ENCODE data around the gene FAM107B. TPM values are rescaled to one million over a fixed set of nuclear protein-coding genes. Genes with fewer than 3 reads are reported as not detected.

The FAM107B gene
- total and polyA plus RNA-seq, 2 donors (not counting 3 experiments of a cell fraction or from before 2014, with no cell fraction given) = 39.2 to 176 TPM

GRCh38 chr10:14673189-14673861, 101.4 kb downstream of the FAM107B start:
- Histone ChIP-seq H3K4me1 (ENCODE audit: control insufficient read depth, extremely low read depth, insufficient read depth, low read length) (no peaks in the 10 kb centered on the region), H3K4me3 (replicated peaks in 1 of 3; ENCODE audit: insufficient read depth in 1 of 3, low read depth in 1 of 3, low read length in 3 of 3) (no peak overlapping the region), H3K27me3 (ENCODE audit: control insufficient read depth in 2 of 2, insufficient read depth in 2 of 2, low read length in 2 of 2) (peaks cover 0 to 3% of the 10 kb centered on the region in 2 experiments), H3K9me3 (replicated peaks; ENCODE audit: control insufficient read depth, insufficient read depth, low read length) (no peaks in the 10 kb centered on the region), H3K4me2 (ENCODE audit: insufficient read depth, low read length) (no peak overlapping the region), H3K27ac (ENCODE audit: insufficient read depth, low read depth, low read length) (no peak overlapping the region), H3K9me1 (replicated peaks; ENCODE audit: control insufficient read depth, extremely low read depth, insufficient read depth, low read length) (no peaks in the 10 kb centered on the region), H2AFZ (ENCODE audit: low read depth, low read length) (no peak overlapping the region), H3K9ac (replicated peaks; ENCODE audit: extremely low read depth, insufficient read depth, low read length) (no peak overlapping the region), H3K36me3 (ENCODE audit: control insufficient read depth in 2 of 2, extremely low read depth in 1 of 2, insufficient read depth in 2 of 2, low read length in 2 of 2) (no peaks in the 10 kb centered on the region), H4K20me1 (replicated peaks; ENCODE audit: control insufficient read depth, extremely low read depth, insufficient read depth, low read length) (no peaks in the 10 kb centered on the region), H3K79me2 (ENCODE audit: control insufficient read depth, insufficient read depth, low read length) (no peaks in the 10 kb centered on the region)
- TF ChIP-seq EZH2 (IDR thresholded peaks at IDR 0.05; ENCODE audit: borderline replicate concordance, low read depth, low read length, severe bottlenecking) = no peak
- TF ChIP-seq GATA2 (IDR thresholded peaks at IDR 0.05; ENCODE audit: insufficient read depth, insufficient read length, low read depth, low read length) = no peak
- no peak for TF ChIP-seq MAX (IDR thresholded peaks at IDR 0.05; ENCODE audit: insufficient read depth, insufficient read length)
- TF ChIP-seq POLR2AphosphoS5 (IDR thresholded peaks at IDR 0.05; ENCODE audit: insufficient read depth, low read depth, low read length) = no peak
- TF ChIP-seq MYC (IDR thresholded peaks at IDR 0.05; ENCODE audit: low read depth, low read length) = no peak
- no peak for TF ChIP-seq JUN (IDR thresholded peaks at IDR 0.05; ENCODE audit: borderline replicate concordance, insufficient read depth, insufficient read length, low read depth)
- ChIA-PET CTCF (interaction anchor here (1.0 kb wide), 1 partner anchor 16 kb away, joined by 4 read pairs; no protein-coding TSS in a partner anchor), POLR2A (no interaction called here)
- no peak for FAIRE-seq
- intact Hi-C loops (cut with micrococcal nuclease) = no loop called here
- no peak for DNase-seq (ENCODE audit: low read depth, low spot score)
- no TSS peak for BruUV-seq (replicated peaks)
- dilution Hi-C loops (cut with MboI; ENCODE audit: extremely low pct_ligation_motif_present, low sequenced_read_pairs) = no loop called here

GRCh38 chr10:14671386-14671831, 103.3 kb downstream of the FAM107B start:
- POLR2A ChIA-PET = no interaction called here
- dilution Hi-C loops (cut with MboI; ENCODE audit: extremely low pct_ligation_motif_present, low sequenced_read_pairs) (no loop called here), intact Hi-C loops (cut with micrococcal nuclease) (no loop called here)
- no peak overlapping the region for H3K4me2 ChIP-seq (ENCODE audit: insufficient read depth, low read length)
- no peak overlapping the region for H2AFZ ChIP-seq (ENCODE audit: low read depth, low read length)
- CTCF ChIA-PET = no interaction called here
- no TSS peak for BruUV-seq (replicated peaks)
- FAIRE-seq (no peak), DNase-seq (ENCODE audit: low read depth, low spot score) (no peak)
- H4K20me1 ChIP-seq (replicated peaks; ENCODE audit: control insufficient read depth, extremely low read depth, insufficient read depth, low read length) = no peaks in the 10 kb centered on the region
- H3K4me3 ChIP-seq (replicated peaks in 1 of 3; ENCODE audit: insufficient read depth in 1 of 3, low read depth in 1 of 3, low read length in 3 of 3) = no peak overlapping the region
- peaks cover 0 to 5% of the 10 kb centered on the region in 2 experiments for H3K27me3 ChIP-seq (ENCODE audit: control insufficient read depth in 2 of 2, insufficient read depth in 2 of 2, low read length in 2 of 2)
- no peaks in the 10 kb centered on the region for H3K4me1 ChIP-seq (ENCODE audit: control insufficient read depth, extremely low read depth, insufficient read depth, low read length)
- H3K79me2 ChIP-seq (ENCODE audit: control insufficient read depth, insufficient read depth, low read length) = no peaks in the 10 kb centered on the region
- H3K27ac ChIP-seq (ENCODE audit: insufficient read depth, low read depth, low read length) = no peak overlapping the region
- H3K9me1 ChIP-seq (replicated peaks; ENCODE audit: control insufficient read depth, extremely low read depth, insufficient read depth, low read length) = no peaks in the 10 kb centered on the region
- H3K9ac ChIP-seq (replicated peaks; ENCODE audit: extremely low read depth, insufficient read depth, low read length) = no peak overlapping the region
- no peaks in the 10 kb centered on the region for H3K9me3 ChIP-seq (replicated peaks; ENCODE audit: control insufficient read depth, insufficient read depth, low read length)
- no peak for TF ChIP-seq MAX (IDR thresholded peaks at IDR 0.05; ENCODE audit: insufficient read depth, insufficient read length)
- TF ChIP-seq MYC (IDR thresholded peaks at IDR 0.05; ENCODE audit: low read depth, low read length) = no peak
- no peaks in the 10 kb centered on the region for H3K36me3 ChIP-seq (ENCODE audit: control insufficient read depth in 2 of 2, extremely low read depth in 1 of 2, insufficient read depth in 2 of 2, low read length in 2 of 2)

Measured in endothelial cell of umbilical vein (primary cell).